A673 (cell line): ENCODE measurements around the gene ARPC1A. TPM values are rescaled to one million over a fixed set of nuclear protein-coding genes. Genes with fewer than 3 reads are reported as not detected.
"Not testable (repeated sequence)": the region's sequence is repeated elsewhere in the genome, so short reads cannot be mapped to it uniquely, and the experiment has no call there.

Source experiments
- BruUV-seq: library from RNA; stranded (reverse); fragments of 400-500 nt; replicated peaks from 2 replicates; lab custom pipeline; 2021; lab: Mats Ljungman, UMichigan
- CTCF ChIA-PET: fragments of 300-600 bp; sonication (Branson Sonifier 250); formaldehyde crosslinking; loops from one replicate; lab custom pipeline; 2022; ENCODE audit warnings: antibody characterized with exemption; lab: Charles Lee
- POLR2A ChIA-PET: fragments of 300-600 bp; sonication (Branson Sonifier 250); formaldehyde crosslinking; loops from one replicate; lab custom pipeline; 2022; ENCODE audit warnings: antibody characterized with exemption; ENCODE audit not compliant: low non-redundant PET; lab: Charles Lee
- DNase-seq: peaks from one replicate; pipeline ENCODE4 v3.0.0-alpha.2; 2015; ENCODE audit warnings: low spot score
- H3K27ac ChIP-seq: fragments of 200-600 bp; sonication (generic); 2 replicates; pipeline ENCODE4 v1.5.1; 2016; ENCODE audit warnings: mixed run types, low read depth, mild to moderate bottlenecking, mixed read lengths, antibody characterized with exemption, low read length; ENCODE audit not compliant: poor library complexity, severe bottlenecking
- H3K27me3 ChIP-seq: fragments of 200-600 bp; sonication (generic); replicated peaks from 2 replicates; pipeline ENCODE4 v1.6.1; 2017; ENCODE audit warnings: mixed run types, low read depth, mild to moderate bottlenecking, mixed read lengths, antibody characterized with exemption, low read length; ENCODE audit not compliant: insufficient read depth, poor library complexity
- H3K36me3 ChIP-seq: fragments of 200-600 bp; sonication (generic); 2 replicates; pipeline ENCODE4 v1.6.1; 2016; ENCODE audit warnings: mixed run types, mild to moderate bottlenecking, mixed read lengths, antibody characterized with exemption, low read length; ENCODE audit not compliant: insufficient read depth, poor library complexity, severe bottlenecking
- H3K4me1 ChIP-seq: fragments of 200-600 bp; sonication (generic); 2 replicates; pipeline ENCODE4 v1.6.1; 2017; ENCODE audit warnings: mixed run types, mild to moderate bottlenecking, mixed read lengths, antibody characterized with exemption, low read length; ENCODE audit not compliant: insufficient read depth, poor library complexity, severe bottlenecking
- H3K4me3 ChIP-seq: fragments of 200-600 bp; sonication (generic); 2 replicates; pipeline ENCODE4 v1.5.1; 2016; ENCODE audit warnings: low read depth, mixed run types, mild to moderate bottlenecking, mixed read lengths, low read length; ENCODE audit not compliant: poor library complexity, severe bottlenecking
- H3K9me3 ChIP-seq: fragments of 200-600 bp; sonication (generic); 2 replicates; pipeline ENCODE4 v1.6.1; 2016; ENCODE audit warnings: mixed run types, low read depth, mild to moderate bottlenecking, mixed read lengths, antibody characterized with exemption, low read length; ENCODE audit not compliant: poor library complexity, severe bottlenecking
- EZH2 ChIP-seq: fragments of 200-600 bp; sonication (generic); IDR thresholded peaks from 2 replicates; pipeline ENCODE4 v1.6.1; 2017; ENCODE audit warnings: borderline replicate concordance, low read depth, mild to moderate bottlenecking, mixed read lengths, antibody characterized with exemption, low read length; ENCODE audit not compliant: poor library complexity, severe bottlenecking
- intact Hi-C: fragments of 100-400 bp; cut with micrococcal nuclease; formaldehyde crosslinking; loops from one replicate; pipeline ENCODE4 v1.10.0; 2022; ENCODE audit not compliant: unreplicated experiment
- total RNA-seq: library from RNA; stranded (reverse); gene quantifications from 2 replicates; pipeline ENCODE4 v1.2.3, GENCODE V29; 2021
- TF ChIP-seq, protein P1 (sequence below): fragments of 300-800, 200-600 bp; sonication (generic); conservative IDR thresholded peaks from 2 replicates; pipeline ENCODE4 v1.5.1; 2017; ENCODE audit warnings: low read depth, mild to moderate bottlenecking, antibody characterized with exemption, low read length, moderate library complexity, mixed read lengths

The ARPC1A gene
- total RNA-seq, 1 experiment from 2014 or later, result 167 TPM

DNA sequence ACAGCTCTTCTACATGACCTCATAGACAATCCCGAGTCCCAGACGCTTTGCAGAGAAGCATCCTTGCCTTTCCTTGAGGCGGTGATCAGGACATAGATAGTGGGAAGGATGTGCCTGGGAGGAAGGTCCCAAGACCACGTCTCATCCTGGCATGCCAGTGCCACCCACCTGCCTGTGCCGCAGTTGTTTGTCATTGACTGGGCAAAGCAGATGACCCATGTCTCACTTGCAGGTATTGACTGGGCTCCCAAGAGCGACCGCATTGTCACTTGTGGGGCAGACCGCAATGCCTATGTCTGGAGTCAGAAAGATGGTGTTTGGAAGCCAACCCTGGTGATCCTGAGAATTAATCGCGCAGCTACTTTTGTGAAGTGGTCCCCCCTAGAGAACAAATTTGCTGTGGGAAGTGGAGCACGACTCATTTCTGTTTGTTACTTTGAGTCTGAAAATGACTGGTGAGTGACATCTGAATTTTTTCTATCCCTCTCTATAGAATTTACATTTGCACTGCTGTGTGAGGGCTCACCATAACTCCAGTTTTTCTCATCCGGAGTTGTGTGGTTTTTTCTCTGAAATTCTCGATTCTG is 18.5 kb downstream of the ARPC1A start:
- BruUV-seq, result no TSS peak
- Histone ChIP-seq H3K4me1 (no peaks in the 10 kb centered on the region), H3K4me3 (no peak overlapping the region), H3K9me3 (no peaks in the 10 kb centered on the region), H3K36me3 (peaks cover 77% of the 10 kb centered on the region), H3K27me3 (no peaks in the 10 kb centered on the region), H3K27ac (no peak overlapping the region)
- ChIA-PET POLR2A (no interaction called here), CTCF (no interaction called here)
- intact Hi-C loops, result no loop called here
- no peak for TF ChIP-seq EZH2
- TF ChIP-seq, protein P1, sequence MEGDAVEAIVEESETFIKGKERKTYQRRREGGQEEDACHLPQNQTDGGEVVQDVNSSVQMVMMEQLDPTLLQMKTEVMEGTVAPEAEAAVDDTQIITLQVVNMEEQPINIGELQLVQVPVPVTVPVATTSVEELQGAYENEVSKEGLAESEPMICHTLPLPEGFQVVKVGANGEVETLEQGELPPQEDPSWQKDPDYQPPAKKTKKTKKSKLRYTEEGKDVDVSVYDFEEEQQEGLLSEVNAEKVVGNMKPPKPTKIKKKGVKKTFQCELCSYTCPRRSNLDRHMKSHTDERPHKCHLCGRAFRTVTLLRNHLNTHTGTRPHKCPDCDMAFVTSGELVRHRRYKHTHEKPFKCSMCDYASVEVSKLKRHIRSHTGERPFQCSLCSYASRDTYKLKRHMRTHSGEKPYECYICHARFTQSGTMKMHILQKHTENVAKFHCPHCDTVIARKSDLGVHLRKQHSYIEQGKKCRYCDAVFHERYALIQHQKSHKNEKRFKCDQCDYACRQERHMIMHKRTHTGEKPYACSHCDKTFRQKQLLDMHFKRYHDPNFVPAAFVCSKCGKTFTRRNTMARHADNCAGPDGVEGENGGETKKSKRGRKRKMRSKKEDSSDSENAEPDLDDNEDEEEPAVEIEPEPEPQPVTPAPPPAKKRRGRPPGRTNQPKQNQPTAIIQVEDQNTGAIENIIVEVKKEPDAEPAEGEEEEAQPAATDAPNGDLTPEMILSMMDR, result no peak
- DNase-seq, result no peak

DNA sequence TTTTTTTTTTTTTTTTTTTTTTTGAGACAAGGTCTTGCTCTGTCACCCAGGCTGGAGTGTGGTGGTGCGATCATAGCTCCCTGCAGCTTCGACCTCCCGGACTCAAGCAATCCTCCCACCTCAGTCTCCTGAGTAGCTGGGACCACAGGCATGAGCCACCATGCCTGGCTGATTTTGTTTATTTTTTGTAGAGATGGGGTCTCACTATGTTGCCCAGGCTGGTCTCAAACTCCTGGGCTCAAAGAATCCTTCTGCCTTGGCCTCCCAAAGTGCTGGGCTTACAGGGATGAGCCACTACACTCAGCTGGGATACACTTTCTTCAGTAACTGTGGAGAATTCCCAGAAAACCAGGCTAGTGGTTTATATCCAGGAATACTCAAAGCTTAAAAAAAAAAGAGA is 24.9 kb downstream of the ARPC1A start:
- peaks cover 43% of the 10 kb centered on the region for H3K36me3 ChIP-seq
- POLR2A ChIA-PET, DNase-seq, CTCF ChIA-PET, H3K27me3 ChIP-seq, H3K4me3 ChIP-seq, H3K27ac ChIP-seq, intact Hi-C loops, BruUV-seq, H3K4me1 ChIP-seq, H3K9me3 ChIP-seq: not testable (repeated sequence)

DNA sequence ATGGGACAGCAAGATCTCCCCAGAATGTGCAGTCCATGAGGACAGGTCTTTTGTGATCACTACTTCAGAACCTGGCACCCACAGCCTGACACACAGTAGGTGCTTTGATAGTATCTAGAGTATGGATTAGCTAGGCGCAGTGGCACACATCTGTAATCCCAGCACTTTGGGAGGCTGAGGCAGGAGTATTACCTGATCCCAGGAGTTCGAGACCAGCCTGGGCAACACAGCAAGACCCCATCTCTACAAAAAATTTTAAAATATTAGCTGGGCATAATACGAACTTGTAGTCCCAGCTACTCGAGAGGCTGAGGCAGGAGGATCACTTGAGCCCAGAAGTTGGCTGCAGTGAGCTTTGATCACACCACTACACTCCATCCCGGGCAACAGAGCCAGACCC is 26.5 kb downstream of the ARPC1A start:
- Histone ChIP-seq H3K4me1 (no peaks in the 10 kb centered on the region), H3K27me3 (no peaks in the 10 kb centered on the region), H3K36me3 (peaks cover 40% of the 10 kb centered on the region), H3K27ac (no peak overlapping the region), H3K9me3 (no peaks in the 10 kb centered on the region), H3K4me3 (no peak overlapping the region)
- intact Hi-C loops, result no loop called here
- TF ChIP-seq EZH2, result no peak
- TF ChIP-seq, protein P1, result no peak
- CTCF ChIA-PET, result no interaction called here
- no TSS peak for BruUV-seq
- POLR2A ChIA-PET, result interaction anchor here (0.6 kb wide), 1 partner anchor 26 kb away, joined by 9 read pairs; no protein-coding TSS in a partner anchor
- no peak for DNase-seq

DNA sequence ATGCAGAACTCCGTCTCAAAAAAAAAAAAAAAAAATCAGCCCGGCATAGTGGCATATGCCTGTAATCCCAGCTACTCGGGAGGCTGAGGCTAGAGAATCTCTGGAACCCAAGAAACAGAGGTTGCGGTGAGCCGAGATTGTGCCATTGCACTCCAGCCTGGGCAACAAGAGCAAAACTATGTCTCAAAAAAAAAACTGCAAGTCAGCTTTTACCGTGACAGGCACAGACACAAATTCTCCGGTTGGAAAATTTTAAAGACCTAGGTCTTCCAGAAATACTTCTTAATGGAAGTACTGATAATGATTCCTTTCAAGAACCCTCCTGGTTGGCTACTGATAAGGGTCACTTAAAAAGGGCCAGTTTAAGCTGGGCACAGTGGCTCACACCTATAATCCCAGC is 29.4 kb downstream of the ARPC1A start:
- no TSS peak for BruUV-seq
- H3K9me3 ChIP-seq, result no peaks in the 10 kb centered on the region
- peaks cover 40% of the 10 kb centered on the region for H3K36me3 ChIP-seq
- DNase-seq, result no peak
- CTCF ChIA-PET, result no interaction called here
- no peaks in the 10 kb centered on the region for H3K27me3 ChIP-seq
- TF ChIP-seq, protein P1, result no peak
- TF ChIP-seq EZH2, result no peak
- H3K27ac ChIP-seq, result no peak overlapping the region
- H3K4me1 ChIP-seq, result no peaks in the 10 kb centered on the region
- intact Hi-C loops, result no loop called here
- no peak overlapping the region for H3K4me3 ChIP-seq
- POLR2A ChIA-PET, result no interaction called here
